ENCODE data around the gene DCTPP1. TPM values are rescaled to one million over a fixed set of nuclear protein-coding genes. Genes with fewer than 3 reads are reported as not detected.

The DCTPP1 gene
- total RNA-seq, 1 donor from 2014 or later, result 29.8 TPM

DNA sequence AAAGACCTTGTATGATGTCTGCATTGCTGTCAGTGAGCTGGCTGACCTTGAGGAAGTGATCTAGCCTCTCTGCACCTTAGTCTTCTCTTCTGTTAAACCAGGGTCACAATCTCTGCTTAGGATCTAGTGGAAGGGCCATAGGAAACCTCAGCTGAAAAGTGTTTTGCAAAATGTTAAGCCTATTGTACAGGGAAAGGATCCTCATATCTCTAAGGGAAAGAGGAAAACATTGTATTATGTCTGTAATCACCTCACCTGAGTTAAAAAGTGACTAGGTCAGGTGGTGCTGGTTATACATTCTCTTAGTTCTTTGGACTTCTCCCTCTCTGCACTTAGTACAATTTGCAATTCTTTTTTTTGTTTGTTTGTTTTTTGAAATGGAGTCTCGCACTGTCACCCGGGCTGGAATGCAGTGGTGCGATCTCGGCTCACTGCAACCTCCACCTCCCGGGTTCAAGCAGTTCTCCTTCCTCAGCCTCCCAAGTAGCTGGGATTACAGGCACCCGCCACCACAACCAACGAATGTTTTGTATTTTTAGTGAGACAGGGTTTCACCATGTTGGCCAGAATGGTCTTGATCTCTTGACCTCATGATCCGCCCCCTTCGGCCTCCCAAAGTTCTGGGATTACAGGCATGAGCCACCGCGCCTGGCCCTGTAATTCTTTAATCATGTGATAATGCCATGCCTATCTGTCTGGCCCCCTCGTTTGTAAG is 17.8 kb upstream of the DCTPP1 start:
- no peak for DNase-seq

GRCh38 chr16:30446203-30446595 is 16.4 kb upstream of the DCTPP1 start:
- no peak for DNase-seq

DNA sequence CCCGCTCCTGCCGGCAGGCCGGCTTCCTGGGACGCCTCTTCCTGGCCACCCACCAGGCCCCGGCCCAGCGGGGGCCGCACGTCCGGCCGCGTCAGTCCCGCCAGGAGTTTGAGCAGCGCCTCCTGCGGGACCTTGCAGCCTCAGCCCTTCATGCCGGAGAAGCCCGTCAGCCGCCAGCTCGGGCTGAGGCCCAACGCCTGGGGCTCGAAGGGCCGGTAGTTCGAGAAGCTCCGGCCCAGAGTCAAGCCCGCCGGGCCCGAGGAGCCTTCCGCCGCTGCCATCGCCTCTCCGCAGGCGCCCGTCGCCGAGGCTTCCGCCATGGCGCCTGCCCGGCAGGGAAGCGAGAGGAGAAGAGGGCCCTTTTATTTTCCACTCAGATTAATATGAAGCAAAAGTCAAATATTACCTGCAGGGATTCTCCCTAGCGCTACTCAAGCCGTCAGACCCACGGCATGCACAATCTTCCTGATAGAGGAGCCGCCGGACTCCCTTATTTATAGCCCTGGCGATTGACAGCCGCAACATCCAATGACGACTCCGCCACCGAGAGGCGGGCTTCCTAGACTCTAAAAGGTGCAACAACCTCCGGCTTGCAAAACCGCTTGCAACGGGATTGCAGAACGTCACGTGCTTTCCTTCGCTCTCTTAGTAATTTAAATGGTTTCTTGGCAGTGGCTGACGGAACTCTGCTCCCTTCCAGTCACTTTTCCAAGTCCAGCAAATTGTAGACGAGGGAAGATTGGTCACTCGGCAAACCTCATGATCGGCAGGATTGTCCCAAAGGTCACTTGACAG is 15.8 kb upstream of the DCTPP1 start, which contains the start of gene SEPHS2:
Gene SEPHS2, minus strand, starts transcription at position 467 of the 795 bp plus-strand sequence. Its CDS starts 147 bp downstream, at position 320.
- peak; percentile 94 for DNase-seq

- DNase-seq, result no peak
These were observed 15.2 kb upstream of the DCTPP1 start for GRCh38 chr16:30445149-30445407.

- DNase-seq, result no peak
These were observed 14.7 kb upstream of the DCTPP1 start for GRCh38 chr16:30444231-30445148.

DNA sequence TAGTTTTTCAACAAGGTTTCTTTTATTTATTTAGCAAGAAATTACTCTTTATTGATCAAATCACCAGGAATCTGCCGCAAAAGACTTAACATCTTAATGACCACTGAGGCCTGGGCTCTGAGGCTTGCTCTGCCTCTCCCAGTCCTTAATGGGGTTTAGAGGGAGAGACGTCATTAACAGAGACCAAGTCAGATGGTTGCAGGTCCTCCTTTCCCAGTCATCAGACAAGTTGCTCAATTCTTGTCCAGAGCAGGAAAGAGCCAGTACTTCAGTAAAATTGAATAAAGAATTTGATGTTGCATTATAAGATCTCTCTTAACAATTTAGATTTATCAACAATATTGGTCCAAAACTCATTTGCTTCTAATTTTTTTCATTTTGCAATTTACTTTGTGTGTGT is 13.8 kb upstream of the DCTPP1 start:
- no peak for DNase-seq

- no peak for DNase-seq
These were observed 10.0 kb upstream of the DCTPP1 start for GRCh38 chr16:30439720-30440348.

DNA sequence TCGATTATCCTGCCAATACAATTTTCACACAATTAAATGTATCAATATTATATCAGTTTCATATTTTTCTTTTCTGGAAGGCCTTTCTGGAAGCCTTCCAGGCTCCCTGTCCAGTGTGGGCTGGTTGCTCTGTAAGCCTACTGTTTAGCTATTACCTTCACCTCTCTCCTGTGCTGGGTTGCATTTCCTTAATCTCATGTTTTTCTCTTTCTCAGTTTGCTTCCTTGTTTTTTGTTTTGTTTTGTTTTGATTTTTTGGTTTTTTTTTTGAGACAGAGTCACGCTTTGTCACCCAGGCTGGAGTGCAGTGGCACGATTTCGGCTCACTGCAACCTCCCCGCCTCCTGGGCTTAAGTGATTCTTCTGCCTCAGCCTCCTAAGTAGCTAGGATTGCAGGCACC is 9.0 kb upstream of the DCTPP1 start:
- DNase-seq, result no peak

GRCh38 chr16:30437511-30438046 is 7.7 kb upstream of the DCTPP1 start:
- DNase-seq, result no peak

GRCh38 chr16:30434852-30435251 is 5.0 kb upstream of the DCTPP1 start:
- no peak for DNase-seq

- no peak for DNase-seq
These were observed 669 bp upstream of the DCTPP1 start for GRCh38 chr16:30430428-30430970.

DNA sequence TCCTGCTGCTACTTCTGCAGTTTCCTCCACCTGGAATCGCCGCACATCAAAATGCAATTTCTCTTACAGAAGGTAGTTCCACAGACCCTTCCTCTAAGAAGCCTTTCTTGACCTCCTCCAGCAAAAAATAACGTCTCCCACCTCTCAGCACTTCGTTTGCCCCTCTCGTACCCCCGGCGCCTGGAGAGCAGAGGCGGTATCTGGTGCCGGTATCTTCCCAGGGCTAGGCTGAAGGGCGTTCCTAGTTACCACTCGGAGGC is 482 bp downstream of the DCTPP1 start:
- DNase-seq, result no peak

DNA sequence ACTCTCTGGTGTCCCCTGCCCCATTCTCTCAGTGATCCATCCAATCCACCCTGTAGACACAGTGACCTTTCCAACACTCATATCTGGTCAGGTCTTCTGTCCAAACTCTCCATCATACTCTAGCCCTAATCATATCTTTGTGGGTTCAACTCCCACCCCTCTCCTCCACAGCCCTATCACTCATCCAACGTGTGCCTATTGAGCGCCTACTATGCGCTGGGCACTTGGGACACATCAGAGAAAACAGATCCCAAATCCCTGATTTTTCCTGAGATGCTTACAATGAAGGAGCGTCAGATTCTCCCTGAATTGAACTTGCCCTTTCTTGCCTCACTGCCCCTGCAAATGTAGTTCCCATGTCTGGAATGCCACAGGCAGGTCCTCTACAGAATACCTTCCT is 1.8 kb downstream of the DCTPP1 start:
- no peak for DNase-seq

- no peak for DNase-seq
These were observed 8.8 kb downstream of the DCTPP1 start for GRCh38 chr16:30421010-30421409.

DNA sequence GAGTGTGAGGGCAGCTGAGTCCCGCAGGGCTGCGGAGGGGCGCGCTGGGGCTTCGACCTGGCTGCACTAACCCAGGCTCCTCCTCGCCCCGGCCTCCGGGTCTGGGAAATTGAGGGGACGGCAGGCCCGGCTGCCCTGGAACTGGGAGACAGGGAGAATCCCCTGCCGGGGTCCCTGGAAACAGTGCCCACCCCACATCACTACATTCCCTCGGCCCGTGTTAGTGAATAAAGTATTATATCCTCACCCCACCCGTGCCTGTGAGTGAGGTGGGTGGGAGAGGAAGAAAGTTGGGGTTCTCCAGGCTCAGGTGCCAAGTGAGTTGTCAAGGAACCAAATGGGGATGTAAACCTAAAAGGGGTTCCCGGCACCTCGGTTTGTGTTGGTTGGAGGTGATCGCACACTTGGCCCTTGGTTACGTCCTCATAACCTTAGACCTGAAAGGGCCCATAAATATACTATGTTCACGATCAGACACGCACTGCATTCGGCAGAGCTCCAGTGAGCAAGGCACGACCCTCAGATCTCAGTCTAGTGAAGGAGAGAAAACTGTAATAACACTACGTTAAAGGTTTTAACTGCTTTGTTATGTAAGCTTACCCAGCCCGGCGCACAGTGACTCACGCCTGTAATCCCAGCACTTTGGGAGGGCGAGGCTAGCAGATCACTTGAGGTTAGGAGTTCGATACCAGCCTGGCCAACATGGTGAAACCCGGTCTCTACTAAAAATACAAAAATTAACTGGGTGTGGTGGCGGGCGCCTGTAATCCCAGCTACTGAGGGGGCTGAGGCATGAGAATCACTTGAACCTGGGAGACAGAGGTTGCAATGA is 11.3 kb downstream of the DCTPP1 start:
- DNase-seq, result peak; percentile 15

- peak; percentile 82 for DNase-seq
These were observed 12.1 kb downstream of the DCTPP1 start for GRCh38 chr16:30417529-30418349.

DNA sequence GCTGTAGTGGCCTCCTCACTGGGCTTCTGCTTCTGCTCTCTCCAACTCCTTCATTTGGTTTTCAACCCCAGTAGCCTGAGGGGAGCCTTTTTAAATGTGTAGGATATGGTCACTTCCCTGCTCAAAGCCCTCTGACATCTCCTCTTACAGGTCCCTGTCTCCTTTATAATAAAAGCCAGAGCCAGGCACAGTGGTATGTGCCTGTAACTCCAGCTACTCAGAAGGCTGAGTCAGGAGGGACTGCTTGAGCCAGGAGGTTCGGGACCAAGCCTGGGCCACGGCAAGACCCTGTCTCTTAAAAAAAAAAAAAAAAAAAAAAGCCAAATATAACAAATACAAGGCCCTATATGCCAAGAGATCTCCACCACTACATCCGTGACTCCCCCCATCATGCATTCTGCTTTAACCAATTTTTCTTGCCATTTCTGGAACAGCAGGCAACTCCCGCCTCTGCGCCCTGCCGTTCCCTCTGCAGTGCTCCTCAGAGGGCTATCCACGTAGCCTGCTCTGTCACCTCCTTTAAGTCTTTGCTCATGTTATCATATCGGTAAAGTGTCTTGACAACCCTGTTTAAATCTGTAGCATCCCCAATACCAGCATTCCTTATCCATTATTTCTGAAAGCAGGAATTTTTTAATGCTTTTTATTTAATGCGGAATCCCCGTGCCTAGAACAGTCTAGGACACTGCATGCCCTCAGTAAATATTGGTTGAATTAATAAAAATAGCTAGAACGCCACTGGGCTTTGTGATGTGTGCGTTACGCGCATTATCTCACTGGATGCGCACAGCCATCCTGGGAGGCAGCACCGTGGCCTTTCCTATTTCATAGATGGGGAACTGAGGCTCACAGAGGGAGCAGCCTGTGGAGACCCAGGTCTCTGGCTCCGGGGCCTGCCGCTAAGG is 13.0 kb downstream of the DCTPP1 start:
- no peak for DNase-seq

GRCh38 chr16:30416047-30416603 is 13.7 kb downstream of the DCTPP1 start:
- no peak for DNase-seq

DNA sequence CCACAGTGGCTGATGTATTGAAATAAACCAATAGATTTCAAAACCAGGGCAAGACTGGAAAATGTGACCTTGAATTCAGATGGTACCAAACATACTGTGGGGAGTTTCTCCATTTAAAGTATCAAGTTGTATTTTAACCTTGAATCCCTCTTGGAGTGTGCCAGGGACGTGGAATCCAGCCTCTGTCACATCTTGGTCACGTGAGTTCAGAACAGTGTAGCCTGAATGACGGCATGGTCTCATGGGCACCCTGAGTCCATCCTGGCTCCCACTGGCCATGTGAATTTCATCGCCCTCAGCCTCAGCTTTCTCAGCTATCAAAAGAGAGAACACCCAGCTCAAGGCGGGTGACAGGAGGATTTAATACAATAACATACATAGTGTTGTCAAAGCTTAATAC is 15.7 kb downstream of the DCTPP1 start:
- no peak for DNase-seq
